HepG2 (cell line): ENCODE data around the gene SNAI1. TPM values are rescaled to one million over a fixed set of nuclear protein-coding genes. Genes with fewer than 3 reads are reported as not detected.
A peak's percentile ranks its signal among the peaks of the same experiment; 100 is the strongest.

Experiments
- ARHGAP35 ChIP-seq: sonication (generic); formaldehyde crosslinking; IDR thresholded peaks from 2 replicates; pipeline ENCODE4 v1.9.0; 2022; ENCODE audit warnings: mild to moderate bottlenecking, inconsistent platforms, moderate library complexity, missing genetic modification reagents, borderline replicate concordance
- CCDC6 ChIP-seq: sonication (generic); formaldehyde crosslinking; IDR thresholded peaks from 2 replicates; pipeline ENCODE4 v1.8.1; 2022; ENCODE audit warnings: mild to moderate bottlenecking, missing genetic modification reagents, moderate library complexity
- DMAP1 ChIP-seq: IDR thresholded peaks from 2 replicates; pipeline ENCODE4 v1.6.1; 2016
- JDP2 ChIP-seq: sonication (generic); formaldehyde crosslinking; IDR thresholded peaks from 2 replicates; pipeline ENCODE4 v1.8.1; 2022; ENCODE audit warnings: missing genetic modification reagents, borderline replicate concordance
- JUNB ChIP-seq: sonication (generic); formaldehyde crosslinking; IDR thresholded peaks from 2 replicates; pipeline ENCODE4 v1.8.0; 2022; ENCODE audit warnings: missing genetic modification reagents, mild to moderate bottlenecking, borderline replicate concordance
- MYC ChIP-seq: sonication (generic); formaldehyde crosslinking; IDR thresholded peaks from 2 replicates; pipeline ENCODE4 v1.9.0; 2021; ENCODE audit warnings: missing genetic modification reagents, borderline replicate concordance
- PTBP1 ChIP-seq: fragments of 200-400 bp; formaldehyde crosslinking; IDR thresholded peaks from 2 replicates; pipeline ENCODE4 v1.6.1; 2018; ENCODE audit warnings: low read length, low read depth; ENCODE audit not compliant: poor library complexity, severe bottlenecking
- RFX1 ChIP-seq: fragments of 450-650 bp; IDR thresholded peaks from 2 replicates; pipeline ENCODE4 v1.6.1; 2017
- SRSF1 ChIP-seq: fragments of 200-400 bp; formaldehyde crosslinking; optimal IDR thresholded peaks from 2 replicates; pipeline ENCODE3; 2017; ENCODE audit warnings: mild to moderate bottlenecking, low read depth, low read length, moderate library complexity
- SSRP1 ChIP-seq: IDR thresholded peaks from 2 replicates; pipeline ENCODE4 v1.6.1; 2016; ENCODE audit warnings: control low read depth
- SYNCRIP ChIP-seq: fragments of 200-400 bp; formaldehyde crosslinking; IDR thresholded peaks from 2 replicates; pipeline ENCODE4 v1.6.1; 2018; ENCODE audit warnings: mild to moderate bottlenecking, low read depth, low read length; ENCODE audit not compliant: insufficient read depth
- TCF7L2 ChIP-seq: IDR thresholded peaks from 2 replicates; pipeline ENCODE4 v1.6.1; 2011; ENCODE audit warnings: mild to moderate bottlenecking, low read depth, low read length, moderate library complexity
- TEAD3 ChIP-seq: optimal IDR thresholded peaks from 2 replicates; pipeline ENCODE3; 2016; ENCODE audit warnings: borderline replicate concordance
- ZBTB46 ChIP-seq: sonication (generic); formaldehyde crosslinking; IDR thresholded peaks from 2 replicates; pipeline ENCODE4 v1.4.0; 2020; ENCODE audit warnings: mild to moderate bottlenecking, missing genetic modification reagents, borderline replicate concordance
- ZFP41 ChIP-seq: sonication (generic); formaldehyde crosslinking; IDR thresholded peaks from 2 replicates; pipeline ENCODE4 v1.4.0; 2020; ENCODE audit warnings: mild to moderate bottlenecking, missing genetic modification reagents, borderline replicate concordance
- ZMAT3 ChIP-seq: sonication (generic); formaldehyde crosslinking; conservative IDR thresholded peaks from 2 replicates; pipeline ENCODE4 v1.7.0; 2021; ENCODE audit warnings: missing genetic modification reagents
- ZNF354B ChIP-seq: sonication (generic); formaldehyde crosslinking; IDR thresholded peaks from 2 replicates; pipeline ENCODE4 v1.8.0; 2022; ENCODE audit warnings: mild to moderate bottlenecking, missing genetic modification reagents
- ZNF367 ChIP-seq: sonication (generic); formaldehyde crosslinking; IDR thresholded peaks from 2 replicates; pipeline ENCODE4 v1.4.0; 2020; ENCODE audit warnings: missing genetic modification reagents, borderline replicate concordance
- ZNF501 ChIP-seq: sonication (generic); formaldehyde crosslinking; IDR thresholded peaks from 2 replicates; pipeline ENCODE4 v1.5.1; 2020; ENCODE audit warnings: mild to moderate bottlenecking, moderate library complexity, missing genetic modification reagents
- ZNF562 ChIP-seq: sonication (generic); formaldehyde crosslinking; IDR thresholded peaks from 2 replicates; pipeline ENCODE4 v1.8.0; 2022; ENCODE audit warnings: missing genetic modification reagents, borderline replicate concordance
- ZNF563 ChIP-seq: sonication (generic); formaldehyde crosslinking; IDR thresholded peaks from 2 replicates; pipeline ENCODE4 v1.8.0; 2022; ENCODE audit warnings: mild to moderate bottlenecking, moderate library complexity, missing genetic modification reagents
- ZNF691 ChIP-seq: sonication (generic); formaldehyde crosslinking; IDR thresholded peaks from 2 replicates; pipeline ENCODE4 v1.4.0; 2020; ENCODE audit warnings: missing genetic modification reagents, low read depth, mild to moderate bottlenecking, borderline replicate concordance
- ZNF782 ChIP-seq: sonication (generic); formaldehyde crosslinking; IDR thresholded peaks from 2 replicates; pipeline ENCODE4 v1.4.0; 2020; ENCODE audit warnings: missing genetic modification reagents, mild to moderate bottlenecking, borderline replicate concordance
- ZNF878 ChIP-seq: sonication (generic); formaldehyde crosslinking; IDR thresholded peaks from 2 replicates; pipeline ENCODE4 v1.8.1; 2023; ENCODE audit warnings: mild to moderate bottlenecking, missing genetic modification reagents, moderate library complexity
- ZSCAN31 ChIP-seq: sonication (generic); formaldehyde crosslinking; IDR thresholded peaks from 2 replicates; pipeline ENCODE4 v1.5.0; 2020; ENCODE audit warnings: low read depth, mild to moderate bottlenecking, missing genetic modification reagents
- polyA plus RNA-seq, 8 experiments: library from polyadenylated mRNA; depleted of rRNA in 3 of 8; stranded (reverse) in 7 of 8; unstranded in 1 of 8; fragments of >200 nt; fragmentation: Illumina TruSeq in 4 of 8; extraction: Trizol in 4 of 8; gene quantifications; 2 replicates each; pipeline versions ENCODE4 v1.2.1 to v1.2.3, GENCODE V29; 2011 to 2016; ENCODE audit warnings: low read depth in 4 of 8, missing spikeins in 1 of 8, mixed read lengths in 1 of 8; ENCODE audit not compliant: insufficient read depth in 1 of 8
- total RNA-seq, 5 experiments: library from RNA; depleted of rRNA; stranded (reverse); fragments of >200 nt; fragmentation: Illumina TruSeq; extraction: Trizol; gene quantifications; 2 replicates each; pipeline ENCODE4 v1.2.3, GENCODE V29; 2016; ENCODE audit warnings: low read depth in 1 of 5
- TF ChIP-seq, protein P1 (sequence below): sonication (generic); formaldehyde crosslinking; IDR thresholded peaks from 2 replicates; pipeline ENCODE4 v1.5.0; 2020; ENCODE audit warnings: missing genetic modification reagents, mild to moderate bottlenecking, borderline replicate concordance
- TF ChIP-seq, protein P2 (sequence below): sonication (generic); formaldehyde crosslinking; IDR thresholded peaks from 2 replicates; pipeline ENCODE4 v1.5.1; 2020; ENCODE audit warnings: mild to moderate bottlenecking, missing genetic modification reagents

SNAI1 gene
- total and polyA plus RNA-seq, 2 of the 13 experiments (the other 11 are each of a cell fraction or from before 2014, with no cell fraction given): 1.3 to 1.4 TPM

- TF ChIP-seq MYC (no peak), ZNF501 (no peak), ZNF691 (no peak), CCDC6 (CRISPR knock-in tag) (no peak), JDP2 (no peak), SSRP1 (CRISPR knock-in tag) (no peak), DMAP1 (CRISPR knock-in tag) (peak; percentile 31; the same call in 1 of the 2 replicates), JUNB (CRISPR knock-in tag) (peak; percentile 49; the same call in 1 of the 2 replicates), RFX1 (no peak), TEAD3 (no peak), ZBTB46 (CRISPR knock-in tag) (no peak), PTBP1 (no peak), SRSF1 (no peak), ARHGAP35 (CRISPR knock-in tag) (no peak), ZNF878 (CRISPR knock-in tag) (peak; percentile 60; the same call in 1 of the 2 replicates), ZNF563 (CRISPR knock-in tag) (no peak), ZNF367 (no peak), ZMAT3 (no peak), SYNCRIP (no peak), ZNF562 (CRISPR knock-in tag) (no peak), ZNF354B (CRISPR knock-in tag) (no peak), ZSCAN31 (CRISPR knock-in tag) (no peak), ZFP41 (CRISPR knock-in tag) (no peak), TCF7L2 (no peak), ZNF782 (CRISPR knock-in tag) (no peak)
- TF ChIP-seq, protein P1, sequence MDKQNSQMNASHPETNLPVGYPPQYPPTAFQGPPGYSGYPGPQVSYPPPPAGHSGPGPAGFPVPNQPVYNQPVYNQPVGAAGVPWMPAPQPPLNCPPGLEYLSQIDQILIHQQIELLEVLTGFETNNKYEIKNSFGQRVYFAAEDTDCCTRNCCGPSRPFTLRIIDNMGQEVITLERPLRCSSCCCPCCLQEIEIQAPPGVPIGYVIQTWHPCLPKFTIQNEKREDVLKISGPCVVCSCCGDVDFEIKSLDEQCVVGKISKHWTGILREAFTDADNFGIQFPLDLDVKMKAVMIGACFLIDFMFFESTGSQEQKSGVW (CRISPR knock-in tag): no peak
- TF ChIP-seq, protein P2, sequence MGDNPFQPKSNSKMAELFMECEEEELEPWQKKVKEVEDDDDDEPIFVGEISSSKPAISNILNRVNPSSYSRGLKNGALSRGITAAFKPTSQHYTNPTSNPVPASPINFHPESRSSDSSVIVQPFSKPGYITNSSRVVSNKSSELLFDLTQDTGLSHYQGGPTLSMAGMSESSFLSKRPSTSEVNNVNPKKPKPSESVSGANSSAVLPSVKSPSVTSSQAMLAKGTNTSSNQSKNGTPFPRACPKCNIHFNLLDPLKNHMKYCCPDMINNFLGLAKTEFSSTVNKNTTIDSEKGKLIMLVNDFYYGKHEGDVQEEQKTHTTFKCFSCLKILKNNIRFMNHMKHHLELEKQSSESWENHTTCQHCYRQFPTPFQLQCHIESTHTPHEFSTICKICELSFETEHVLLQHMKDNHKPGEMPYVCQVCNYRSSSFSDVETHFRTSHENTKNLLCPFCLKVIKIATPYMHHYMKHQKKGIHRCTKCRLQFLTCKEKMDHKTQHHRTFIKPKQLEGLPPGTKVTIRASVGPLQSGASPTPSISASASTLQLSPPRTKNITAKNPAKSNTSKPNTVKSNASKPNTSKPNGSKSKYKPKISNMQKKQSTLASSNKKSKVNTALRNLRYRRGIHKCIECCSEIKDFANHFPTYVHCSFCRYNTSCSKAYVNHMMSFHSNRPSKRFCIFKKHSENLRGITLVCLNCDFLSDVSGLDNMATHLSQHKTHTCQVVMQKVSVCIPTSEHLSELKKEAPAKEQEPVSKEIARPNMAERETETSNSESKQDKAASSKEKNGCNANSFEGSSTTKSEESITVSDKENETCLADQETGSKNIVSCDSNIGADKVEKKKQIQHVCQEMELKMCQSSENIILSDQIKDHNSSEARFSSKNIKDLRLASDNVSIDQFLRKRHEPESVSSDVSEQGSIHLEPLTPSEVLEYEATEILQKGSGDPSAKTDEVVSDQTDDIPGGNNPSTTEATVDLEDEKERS: no peak
Measured at GRCh38 chr20:49976542-49976941, 6.2 kb upstream of the SNAI1 start (continued).
